Upper lobe of left lung (tissue), 6 donors: ENCODE data around the gene AGO3. TPM values are rescaled to one million over a fixed set of nuclear protein-coding genes. Genes with fewer than 3 reads are reported as not detected.

Experiments used
- ATAC-seq, 2 donors: fragments of 200-7000 bp; cut with Tn5 transposase; one replicate each; pipeline ENCODE4 v1.9.1; 2022; ENCODE audit warnings: mild to moderate bottlenecking in 2 of 2, moderate library complexity in 2 of 2; ENCODE audit not compliant: low FRiP score in 2 of 2
- DNase-seq, 2 donors: peaks; one replicate each; pipeline ENCODE4 v3.0.0-alpha.2; 2019 to 2020
- H3K27ac ChIP-seq, 4 donors: fragments of 200-600 bp; sonication (generic); one replicate each; pipeline ENCODE4 v1.5.1; 2016 to 2019
- H3K27me3 ChIP-seq, 4 donors: fragments of 200-600 bp; sonication (generic); one replicate each; pipeline ENCODE4 v1.5.1; 2017 to 2019
- H3K36me3 ChIP-seq, 4 donors: fragments of 200-600 bp; sonication (generic); one replicate each; pipeline ENCODE4 v1.5.1; 2016 to 2019
- H3K4me1 ChIP-seq, 4 donors: fragments of 200-600 bp; sonication (generic); one replicate each; pipeline ENCODE4 v1.5.1; 2018 to 2019
- H3K4me3 ChIP-seq, 4 donors: fragments of 200-600 bp; sonication (generic); one replicate each; pipeline ENCODE4 v1.5.1; 2017 to 2019; ENCODE audit warnings: mild to moderate bottlenecking in 2 of 4, moderate library complexity in 1 of 4
- H3K9me3 ChIP-seq, 4 donors: fragments of 200-600 bp; sonication (generic); one replicate each; pipeline ENCODE4 v1.5.1; 2018 to 2019
- EP300 ChIP-seq, 4 donors: sonication (generic); formaldehyde crosslinking; IDR thresholded peaks; one replicate each; pipeline ENCODE4 v1.5.1; 2017; ENCODE audit warnings: antibody characterized with exemption in 4 of 4, control low read depth in 2 of 4
- POLR2A ChIP-seq, 4 donors: fragments of 450-650 bp; IDR thresholded peaks; one replicate each; pipeline ENCODE4 v1.5.1; 2016 to 2017; ENCODE audit warnings: antibody characterized with exemption in 4 of 4, mild to moderate bottlenecking in 2 of 4
- POLR2AphosphoS5 ChIP-seq, 2 donors: sonication (generic); formaldehyde crosslinking; IDR thresholded peaks; one replicate each; pipeline ENCODE4 v1.5.1; 2017; ENCODE audit warnings: antibody characterized with exemption in 2 of 2
- WGBS, 2 donors: methylation state at CpG; one replicate each; pipeline ENCODE4 v1.1.5; 2017 to 2018; 5-methylcytosine and 5-hydroxymethylcytosine counted together
- total RNA-seq, 6 donors: library from RNA; depleted of rRNA in 4 of 6; stranded (reverse); fragments of >200 nt in 4 of 6; gene quantifications; one replicate each; pipeline versions ENCODE4 v1.1.0 to v1.2.1, GENCODE V29; 2016 to 2021
- TF ChIP-seq, protein P1 (sequence below), 6 experiments: fragments of 450-650 bp in 4 of 6; fragments of 200-600 bp in 2 of 6; sonication (generic) in 2 of 6; IDR thresholded peaks; one replicate each; pipeline ENCODE4 v1.5.1; 2016 to 2019; ENCODE audit warnings: antibody characterized with exemption in 6 of 6
- donor health status: DM: no; HTN: no; CAD: no; lungs with moderate emphysema.
- donor health status: DM: no; HTN: yes; CAD: no; lungs with severe emphysema.

The AGO3 gene
- total RNA-seq, 6 donors from 2014 or later = 13.8 to 32.5 (median 29.6) TPM

- no peak for DNase-seq
- WGBS, 2 donors = 83 to 96% methylated on average over 3 to 5 of the region's 5 CpGs
- H3K4me3 ChIP-seq = no peak overlapping the region
- TF ChIP-seq, protein P1, sequence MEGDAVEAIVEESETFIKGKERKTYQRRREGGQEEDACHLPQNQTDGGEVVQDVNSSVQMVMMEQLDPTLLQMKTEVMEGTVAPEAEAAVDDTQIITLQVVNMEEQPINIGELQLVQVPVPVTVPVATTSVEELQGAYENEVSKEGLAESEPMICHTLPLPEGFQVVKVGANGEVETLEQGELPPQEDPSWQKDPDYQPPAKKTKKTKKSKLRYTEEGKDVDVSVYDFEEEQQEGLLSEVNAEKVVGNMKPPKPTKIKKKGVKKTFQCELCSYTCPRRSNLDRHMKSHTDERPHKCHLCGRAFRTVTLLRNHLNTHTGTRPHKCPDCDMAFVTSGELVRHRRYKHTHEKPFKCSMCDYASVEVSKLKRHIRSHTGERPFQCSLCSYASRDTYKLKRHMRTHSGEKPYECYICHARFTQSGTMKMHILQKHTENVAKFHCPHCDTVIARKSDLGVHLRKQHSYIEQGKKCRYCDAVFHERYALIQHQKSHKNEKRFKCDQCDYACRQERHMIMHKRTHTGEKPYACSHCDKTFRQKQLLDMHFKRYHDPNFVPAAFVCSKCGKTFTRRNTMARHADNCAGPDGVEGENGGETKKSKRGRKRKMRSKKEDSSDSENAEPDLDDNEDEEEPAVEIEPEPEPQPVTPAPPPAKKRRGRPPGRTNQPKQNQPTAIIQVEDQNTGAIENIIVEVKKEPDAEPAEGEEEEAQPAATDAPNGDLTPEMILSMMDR (IDR thresholded peaks at IDR 0.05) = no peak
- TF ChIP-seq POLR2AphosphoS5 (IDR thresholded peaks at IDR 0.05) = no peak
- TF ChIP-seq POLR2A (IDR thresholded peaks at IDR 0.05) = no peak
- no peak for TF ChIP-seq EP300 (IDR thresholded peaks at IDR 0.05)
- H3K4me1 ChIP-seq = peaks cover 5 to 20% (median 12%) of the 10 kb centered on the region in 4 donors
- no peaks in the 10 kb centered on the region for H3K27me3 ChIP-seq
- no peak overlapping the region for H3K27ac ChIP-seq
- H3K36me3 ChIP-seq = no peaks in the 10 kb centered on the region
- no peaks in the 10 kb centered on the region for H3K9me3 ChIP-seq
- no peak for ATAC-seq
These were observed 186.0 kb downstream of the AGO3 start for GRCh38 chr1:36116901-36117300.

DNA sequence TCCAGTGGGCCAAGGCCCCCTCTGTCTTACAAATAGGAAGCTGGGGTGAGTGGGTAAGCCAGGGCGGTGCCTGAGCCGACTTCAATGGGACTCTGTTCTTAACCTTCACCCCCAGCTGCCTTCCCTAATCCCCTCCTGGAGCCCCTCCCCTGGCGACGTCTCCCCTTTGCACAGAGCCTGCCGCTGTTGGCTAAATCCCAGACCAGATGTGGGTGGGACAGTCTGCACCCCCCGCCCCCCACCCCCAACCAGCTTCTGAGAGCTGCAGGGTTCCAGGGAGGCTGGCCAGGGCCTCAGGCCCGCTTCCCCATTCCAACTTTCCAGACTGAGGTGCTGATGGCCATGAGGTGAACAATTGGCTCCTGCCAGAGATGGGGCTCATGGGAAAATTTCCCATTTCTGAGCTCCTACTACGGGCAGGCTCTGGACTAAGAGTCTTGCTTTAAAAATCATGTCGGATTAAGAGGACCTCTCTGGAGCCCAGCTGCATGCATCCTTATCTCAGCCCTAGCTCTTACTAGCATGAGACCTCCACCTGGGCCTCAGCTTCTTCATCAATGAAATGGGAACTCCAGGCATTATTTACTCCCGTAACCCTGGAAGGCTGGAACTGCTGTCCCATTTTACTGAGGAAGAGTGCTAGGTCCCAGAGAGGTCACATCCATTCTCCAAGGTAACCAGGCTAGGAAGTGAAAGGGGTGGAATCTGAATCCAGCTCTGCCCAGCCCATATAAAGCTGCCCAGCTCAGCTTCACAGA, 187.7 kb downstream of the AGO3 start:
- DNase-seq = no peak
- no peaks in the 10 kb centered on the region for H3K27me3 ChIP-seq
- no peaks in the 10 kb centered on the region for H3K9me3 ChIP-seq
- no peak for ATAC-seq
- TF ChIP-seq POLR2A (IDR thresholded peaks at IDR 0.05) (no peak), POLR2AphosphoS5 (IDR thresholded peaks at IDR 0.05) (no peak), EP300 (IDR thresholded peaks at IDR 0.05) (no peak)
- TF ChIP-seq, protein P1 (IDR thresholded peaks at IDR 0.05) = no peak
- 71 to 80% methylated on average over 8 to 10 of the region's 10 CpGs for WGBS, 2 donors
- peaks cover 5 to 22% (median 12%) of the 10 kb centered on the region in 4 donors for H3K4me1 ChIP-seq
- H3K27ac ChIP-seq = no peak overlapping the region
- no peak overlapping the region for H3K4me3 ChIP-seq
- no peaks in the 10 kb centered on the region for H3K36me3 ChIP-seq

DNA sequence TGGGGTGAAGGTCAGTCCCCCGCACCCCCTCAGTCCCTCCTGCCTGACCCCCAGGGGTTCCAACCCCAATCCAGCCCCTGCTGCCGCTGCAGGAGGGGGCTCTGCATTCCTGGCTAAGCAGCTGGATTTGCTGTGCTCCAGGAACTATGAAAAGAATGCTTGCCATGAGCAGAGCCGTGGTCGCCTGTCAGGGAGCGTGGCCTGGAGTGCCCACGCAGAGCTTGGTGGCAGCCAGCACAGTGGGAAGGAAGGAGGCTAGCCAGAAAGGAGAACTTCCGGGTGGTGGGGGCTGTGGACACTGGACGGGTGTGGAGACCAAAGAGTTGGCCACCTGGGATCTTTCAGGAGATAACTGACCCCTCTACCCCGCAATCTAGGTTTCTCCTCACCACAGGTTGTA, 188.6 kb downstream of the AGO3 start:
- Histone ChIP-seq H3K27ac (no peak overlapping the region), H3K27me3 (peaks cover 0 to 1% (median 0%) of the 10 kb centered on the region in 4 donors), H3K9me3 (no peaks in the 10 kb centered on the region), H3K36me3 (no peaks in the 10 kb centered on the region), H3K4me3 (no peak overlapping the region), H3K4me1 (peaks cover 6 to 31% (median 12%) of the 10 kb centered on the region in 4 donors)
- DNase-seq (no peak), ATAC-seq (no peak)
- WGBS, 2 donors = 46 to 55% methylated on average over 8 of the region's 9 CpGs
- TF ChIP-seq, protein P1 (IDR thresholded peaks at IDR 0.05) = no peak
- TF ChIP-seq POLR2AphosphoS5 (IDR thresholded peaks at IDR 0.05) (no peak), EP300 (IDR thresholded peaks at IDR 0.05) (no peak), POLR2A (IDR thresholded peaks at IDR 0.05) (no peak)

Other genes starting within 250 kb of the AGO3 start
- 10 to 100 TPM in 4 of 6 donors, 1 to 10 TPM in 2; 5.2 to 19.5 (median 14.3) TPM for gene C1orf216, start 212.2 kb upstream of the AGO3 start, total RNA-seq
- 1 to 10 TPM in 5 of 6 donors, not detected in 1; 1.1 to 2.5 (median 1.8) TPM for gene CLSPN, start 161.1 kb upstream of the AGO3 start, total RNA-seq
- gene AGO4, start 123.1 kb upstream of the AGO3 start, total RNA-seq = 10 to 100 TPM; 18.6 to 32.5 (median 26.1) TPM
- gene AGO1, start 47.9 kb upstream of the AGO3 start, total RNA-seq = 10 to 100 TPM; 11.4 to 26.8 (median 22.9) TPM
- gene TEKT2, start 153.0 kb downstream of the AGO3 start, total RNA-seq = 10 to 100 TPM in 2 of 6 donors, 1 to 10 TPM in 3, under 1 TPM in 1; 0.69 to 24.3 (median 8.1) TPM
- 10 to 100 TPM; 29.3 to 60.0 (median 45.8) TPM for gene ADPRS, start 157.8 kb downstream of the AGO3 start, total RNA-seq
- 10 to 100 TPM in 3 of 6 donors, 1 to 10 TPM in 3; 2.5 to 20.8 (median 11.4) TPM for gene COL8A2, start 194.1 kb downstream of the AGO3 start, total RNA-seq
- 100 to 1,000 TPM in 2 of 6 donors, 10 to 100 TPM in 4; 65.8 to 120 (median 75.5) TPM for gene TRAPPC3, start 218.4 kb downstream of the AGO3 start, total RNA-seq
- gene MAP7D1, start 225.1 kb downstream of the AGO3 start, total RNA-seq = 100 to 1,000 TPM; 129 to 290 (median 153) TPM